Tibial nerve (tissue), 4 donors: Measurements from ENCODE around the gene ATP12A.

ENCODE experiments used
- EP300 ChIP-seq, 2 donors: sonication (generic); formaldehyde crosslinking; IDR thresholded peaks; one replicate each; pipeline ENCODE4 v1.6.1; 2017; ENCODE audit warnings: antibody characterized with exemption in 2 of 2, mild to moderate bottlenecking in 1 of 2
- TF ChIP-seq, protein P1 (sequence below), 5 experiments: fragments of 200-600 bp in 3 of 5; fragments of 450-650 bp in 2 of 5; sonication (generic) in 3 of 5; IDR thresholded peaks; one replicate each; pipeline ENCODE4 v1.5.1; 2016 to 2019; ENCODE audit warnings: antibody characterized with exemption in 5 of 5, mild to moderate bottlenecking in 3 of 5, moderate library complexity in 2 of 5

DNA sequence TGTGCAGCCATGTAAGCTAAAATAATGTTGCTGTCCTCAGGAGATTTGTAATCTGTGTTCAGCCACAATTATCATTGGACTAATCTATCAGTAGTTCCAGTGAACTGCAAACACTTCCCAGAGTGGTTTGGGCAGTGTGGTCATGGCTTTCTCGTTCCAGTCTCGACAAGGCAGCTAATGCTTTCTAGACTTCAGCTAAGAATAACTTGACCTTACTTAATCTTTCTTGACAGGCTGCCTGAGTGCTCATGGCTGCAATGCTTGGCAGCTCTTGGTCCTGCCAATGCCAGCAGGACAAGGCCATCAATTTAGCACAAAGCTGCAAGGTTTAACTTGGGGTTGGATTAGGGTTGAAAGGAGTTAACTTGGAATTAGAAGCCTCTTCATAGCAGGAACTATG, 32.8 kb downstream of the ATP12A start:
- TF ChIP-seq, protein P1, sequence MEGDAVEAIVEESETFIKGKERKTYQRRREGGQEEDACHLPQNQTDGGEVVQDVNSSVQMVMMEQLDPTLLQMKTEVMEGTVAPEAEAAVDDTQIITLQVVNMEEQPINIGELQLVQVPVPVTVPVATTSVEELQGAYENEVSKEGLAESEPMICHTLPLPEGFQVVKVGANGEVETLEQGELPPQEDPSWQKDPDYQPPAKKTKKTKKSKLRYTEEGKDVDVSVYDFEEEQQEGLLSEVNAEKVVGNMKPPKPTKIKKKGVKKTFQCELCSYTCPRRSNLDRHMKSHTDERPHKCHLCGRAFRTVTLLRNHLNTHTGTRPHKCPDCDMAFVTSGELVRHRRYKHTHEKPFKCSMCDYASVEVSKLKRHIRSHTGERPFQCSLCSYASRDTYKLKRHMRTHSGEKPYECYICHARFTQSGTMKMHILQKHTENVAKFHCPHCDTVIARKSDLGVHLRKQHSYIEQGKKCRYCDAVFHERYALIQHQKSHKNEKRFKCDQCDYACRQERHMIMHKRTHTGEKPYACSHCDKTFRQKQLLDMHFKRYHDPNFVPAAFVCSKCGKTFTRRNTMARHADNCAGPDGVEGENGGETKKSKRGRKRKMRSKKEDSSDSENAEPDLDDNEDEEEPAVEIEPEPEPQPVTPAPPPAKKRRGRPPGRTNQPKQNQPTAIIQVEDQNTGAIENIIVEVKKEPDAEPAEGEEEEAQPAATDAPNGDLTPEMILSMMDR (IDR thresholded peaks at IDR 0.05): no peak
- no peak for TF ChIP-seq EP300 (IDR thresholded peaks at IDR 0.05)
